H1 (cell line): ENCODE results near the gene APC2. TPM values are rescaled to one million over a fixed set of nuclear protein-coding genes. Genes with fewer than 3 reads are reported as not detected.
A peak's percentile ranks its signal among the peaks of the same experiment; 100 is the strongest.

ENCODE experiments used
- ATF3 ChIP-seq: IDR thresholded peaks from 2 replicates; pipeline ENCODE4 v1.6.1; 2011; ENCODE audit warnings: low read depth, mild to moderate bottlenecking, low read length; ENCODE audit not compliant: insufficient read depth
- CHD2 ChIP-seq: IDR thresholded peaks from 2 replicates; pipeline ENCODE4 v1.6.1; 2012; ENCODE audit warnings: low read length, improper control_type of control experiment
- CHD7 ChIP-seq: fragments of 300-600 bp; sonication (generic); IDR thresholded peaks from 2 replicates; pipeline ENCODE4 v1.7.1; 2012; ENCODE audit warnings: low read length, moderate library complexity, mild to moderate bottlenecking, inconsistent platforms; ENCODE audit not compliant: insufficient replicate concordance
- GABPA ChIP-seq: IDR thresholded peaks from 2 replicates; pipeline ENCODE4 v1.6.1; 2011; ENCODE audit warnings: mild to moderate bottlenecking, low read length, moderate library complexity, borderline replicate concordance; ENCODE audit not compliant: insufficient read depth
- NRF1 ChIP-seq: IDR thresholded peaks from 2 replicates; pipeline ENCODE4 v1.6.1; 2011; ENCODE audit warnings: mild to moderate bottlenecking, low read depth, low read length, improper control_type of control experiment
- POLR2AphosphoS5 ChIP-seq: IDR thresholded peaks from 2 replicates; pipeline ENCODE4 v1.6.1; 2011; ENCODE audit warnings: low read depth, low read length
- SAP30 ChIP-seq: fragments of 300-600 bp; sonication (generic); IDR thresholded peaks from 2 replicates; pipeline ENCODE4 v1.7.1; 2012; ENCODE audit warnings: low read length, moderate library complexity, mild to moderate bottlenecking, inconsistent platforms; ENCODE audit not compliant: insufficient read depth, insufficient replicate concordance
- USF2 ChIP-seq: IDR thresholded peaks from 2 replicates; pipeline ENCODE4 v1.6.1; 2011; ENCODE audit warnings: low read length, improper control_type of control experiment
- polyA plus RNA-seq, 7 experiments: library from polyadenylated mRNA; depleted of rRNA in 3 of 7; stranded (reverse) in 5 of 7; unstranded in 2 of 7; fragments of >200 nt in 5 of 7; fragments of 200-250 nt in 2 of 7; gene quantifications; 1 replicate in 5 of 7; 2 replicates in 1 of 7; 4 replicates in 1 of 7; pipeline versions ENCODE4 v1.2.1 to v1.2.3, GENCODE V29; 2011 to 2013; ENCODE audit warnings: missing spikeins in 2 of 7, mixed read lengths in 2 of 7
- total RNA-seq: library from RNA; stranded (reverse); fragmentation: NEBNext Ultra II Directional; extraction: Animal tissue kit (Norgen Biotek cat#: 25700); gene quantifications from 2 replicates; pipeline ENCODE4 v1.2.1, GENCODE V29; 2021

The APC2 gene
- total and polyA plus RNA-seq, 2 of the 8 experiments (the other 6 are each of a cell fraction or from before 2014, with no cell fraction given): 1.3 to 4.1 TPM

- no peak for TF ChIP-seq CHD7
- no peak for TF ChIP-seq NRF1
- no peak for TF ChIP-seq POLR2AphosphoS5
- TF ChIP-seq CHD2: no peak
- no peak for TF ChIP-seq USF2
- TF ChIP-seq ATF3: no peak
- TF ChIP-seq SAP30: no peak
- 0 out of 2 replicates have a peak, but pooled peaks have one; percentile 4 for TF ChIP-seq GABPA
These were observed 17.8 kb downstream of the APC2 start (continued) for GRCh38 chr19:1467490-1468273.
